DMS79 (cell line): ENCODE results near the gene SORD.
A peak's percentile ranks its signal among the peaks of the same experiment; 100 is the strongest.
"Not testable (repeated sequence)": the region's sequence is repeated elsewhere in the genome, so short reads cannot be mapped to it uniquely, and the experiment has no call there.

ENCODE experiments used
- DNase-seq: peaks from one replicate; lab custom pipeline; 2025; lab: John Stamatoyannopoulos, UW

SORD gene

DNA sequence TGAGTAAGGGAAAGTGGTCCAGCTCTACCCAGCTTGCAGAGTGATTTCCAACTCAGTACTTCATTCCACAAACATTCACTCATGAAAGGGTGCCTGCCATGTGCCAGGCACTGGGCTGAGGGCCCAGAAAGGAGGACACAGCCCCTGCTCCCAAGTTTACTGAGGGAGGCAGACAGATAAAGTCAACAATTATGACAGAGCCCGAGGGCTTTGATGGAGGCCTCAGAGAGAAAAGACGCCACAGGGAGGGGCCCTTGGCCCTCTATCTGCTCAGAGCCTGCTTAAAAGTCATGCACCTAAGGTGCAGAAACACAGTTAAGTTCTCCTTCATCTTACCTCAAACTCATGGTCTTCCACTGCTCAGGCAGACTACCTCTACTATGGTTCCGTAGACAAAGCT lies 1.7 kb downstream of the SORD start:
- DNase-seq = not testable (repeated sequence)

- not testable (repeated sequence) for DNase-seq
Measured at GRCh38 chr15:45025627-45026026, 2.6 kb downstream of the SORD start.

GRCh38 chr15:45026651-45027190 lies 3.7 kb downstream of the SORD start:
- no peak for DNase-seq

DNA sequence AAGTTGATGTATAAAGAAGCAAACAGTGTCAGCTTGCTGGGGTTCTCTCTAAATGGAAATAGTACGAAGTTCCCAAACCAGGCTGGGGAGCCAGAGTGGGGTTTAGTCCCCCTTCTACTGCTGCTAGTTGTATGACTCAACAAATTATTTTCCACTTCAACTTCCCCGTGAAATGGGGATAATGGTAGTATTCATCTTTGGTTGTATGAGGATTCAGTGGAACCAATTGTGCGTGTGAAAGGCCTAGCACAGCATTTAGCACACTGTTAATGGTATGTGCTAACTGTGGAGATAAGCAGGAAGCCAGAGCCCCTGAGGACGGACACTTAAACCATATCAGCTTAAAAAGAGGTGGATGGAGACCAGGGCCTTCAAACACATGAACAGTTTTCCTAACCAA lies 4.2 kb downstream of the SORD start:
- DNase-seq = no peak

DNA sequence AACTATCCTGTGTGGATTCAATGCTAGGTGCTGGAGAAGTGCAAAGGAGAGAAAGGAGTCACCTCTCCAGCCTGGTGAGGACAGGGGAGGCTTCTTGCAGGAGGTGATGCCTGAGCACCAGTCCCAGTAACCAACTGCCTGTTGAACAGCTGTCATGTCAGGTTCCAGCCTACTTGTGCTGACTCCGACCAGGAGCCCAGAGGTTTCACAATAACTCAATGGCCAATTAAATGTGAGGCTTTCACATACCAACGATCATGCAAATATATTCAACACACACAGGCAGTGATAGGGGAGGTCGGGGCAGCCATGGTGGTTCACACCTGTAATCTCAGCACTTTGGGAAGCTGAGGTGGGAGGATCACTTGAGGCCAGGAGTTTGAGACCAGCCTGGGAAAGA lies 7.7 kb downstream of the SORD start:
- DNase-seq = no peak

GRCh38 chr15:45031522-45032028 lies 8.6 kb downstream of the SORD start:
- not testable (repeated sequence) for DNase-seq

DNA sequence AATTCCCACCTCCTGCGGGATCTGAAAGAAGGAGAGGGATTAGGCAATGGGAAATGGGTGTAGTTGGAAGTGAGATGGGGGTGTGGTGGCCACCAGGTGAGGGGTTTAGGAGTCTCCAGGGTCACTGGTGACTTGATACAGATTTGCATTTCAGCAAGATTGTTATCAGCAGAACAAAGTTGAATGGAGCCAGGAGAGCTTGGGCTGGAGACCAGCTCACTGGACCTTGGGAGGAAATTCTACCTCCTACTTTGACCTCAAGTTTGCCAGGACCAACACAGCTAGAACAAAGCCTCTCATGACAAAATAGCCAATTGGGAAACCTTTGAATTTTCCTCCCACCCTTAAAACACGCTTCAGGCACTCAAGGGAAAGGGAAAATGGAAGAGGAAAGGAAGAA lies 9.5 kb downstream of the SORD start:
- not testable (repeated sequence) for DNase-seq

DNA sequence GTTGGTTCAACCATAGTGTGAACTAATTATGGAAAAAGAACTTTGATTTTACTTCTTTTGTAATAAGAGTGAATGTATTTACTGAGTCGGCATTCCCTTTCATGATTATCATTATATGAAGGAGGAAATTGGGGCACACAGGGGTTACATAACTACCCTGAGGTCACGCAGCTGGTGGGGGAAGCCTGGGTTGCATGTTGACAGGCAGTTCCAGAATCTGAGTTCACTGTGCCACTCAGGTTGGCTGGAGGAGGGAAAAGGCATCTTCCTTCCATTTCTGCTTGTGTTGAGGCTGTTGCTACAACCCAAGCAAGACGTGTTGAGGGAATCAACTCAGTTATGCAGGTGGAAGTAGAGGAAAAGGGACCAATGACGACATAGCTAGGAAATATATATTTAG lies 11.1 kb downstream of the SORD start:
- DNase-seq = not testable (repeated sequence)

DNA sequence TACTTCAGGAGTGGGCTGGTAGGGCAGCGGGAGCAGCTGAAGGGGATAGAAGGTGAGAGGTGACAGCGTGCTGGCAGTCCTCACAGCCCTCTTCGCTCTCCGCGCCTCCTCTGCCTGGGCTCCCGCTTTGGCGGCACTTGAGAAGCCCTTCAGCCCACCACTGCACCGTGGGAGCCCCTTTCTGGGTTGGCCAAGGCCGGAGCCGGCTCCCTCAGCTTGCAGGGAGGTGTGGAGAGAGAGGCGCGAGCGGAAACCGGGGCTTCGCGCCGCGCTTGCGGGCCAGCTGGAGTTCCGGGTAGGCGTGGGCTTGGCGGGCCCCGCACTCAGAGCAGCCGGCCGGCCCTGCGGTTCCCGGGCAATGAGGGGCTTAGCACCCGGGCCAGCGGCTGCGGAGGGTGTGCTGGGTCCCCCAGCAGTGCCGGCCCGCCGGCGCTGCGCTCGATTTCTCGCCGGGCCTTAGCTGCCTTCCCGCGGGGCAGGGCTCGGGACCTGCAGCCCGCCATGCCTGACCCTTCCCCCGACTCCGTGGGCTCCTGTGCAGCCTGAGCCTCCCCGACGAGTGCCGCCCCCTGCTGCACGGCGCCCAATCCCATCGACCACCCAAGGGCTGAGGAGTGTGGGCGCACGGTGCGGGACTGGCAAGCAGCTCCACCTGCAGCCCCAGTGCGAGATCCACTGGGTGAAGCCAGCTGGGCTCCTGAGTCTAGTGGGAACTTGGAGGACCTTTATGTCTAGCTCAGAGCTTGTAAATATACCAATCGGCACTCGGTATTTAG lies 11.8 kb downstream of the SORD start:
- not testable (repeated sequence) for DNase-seq

DNA sequence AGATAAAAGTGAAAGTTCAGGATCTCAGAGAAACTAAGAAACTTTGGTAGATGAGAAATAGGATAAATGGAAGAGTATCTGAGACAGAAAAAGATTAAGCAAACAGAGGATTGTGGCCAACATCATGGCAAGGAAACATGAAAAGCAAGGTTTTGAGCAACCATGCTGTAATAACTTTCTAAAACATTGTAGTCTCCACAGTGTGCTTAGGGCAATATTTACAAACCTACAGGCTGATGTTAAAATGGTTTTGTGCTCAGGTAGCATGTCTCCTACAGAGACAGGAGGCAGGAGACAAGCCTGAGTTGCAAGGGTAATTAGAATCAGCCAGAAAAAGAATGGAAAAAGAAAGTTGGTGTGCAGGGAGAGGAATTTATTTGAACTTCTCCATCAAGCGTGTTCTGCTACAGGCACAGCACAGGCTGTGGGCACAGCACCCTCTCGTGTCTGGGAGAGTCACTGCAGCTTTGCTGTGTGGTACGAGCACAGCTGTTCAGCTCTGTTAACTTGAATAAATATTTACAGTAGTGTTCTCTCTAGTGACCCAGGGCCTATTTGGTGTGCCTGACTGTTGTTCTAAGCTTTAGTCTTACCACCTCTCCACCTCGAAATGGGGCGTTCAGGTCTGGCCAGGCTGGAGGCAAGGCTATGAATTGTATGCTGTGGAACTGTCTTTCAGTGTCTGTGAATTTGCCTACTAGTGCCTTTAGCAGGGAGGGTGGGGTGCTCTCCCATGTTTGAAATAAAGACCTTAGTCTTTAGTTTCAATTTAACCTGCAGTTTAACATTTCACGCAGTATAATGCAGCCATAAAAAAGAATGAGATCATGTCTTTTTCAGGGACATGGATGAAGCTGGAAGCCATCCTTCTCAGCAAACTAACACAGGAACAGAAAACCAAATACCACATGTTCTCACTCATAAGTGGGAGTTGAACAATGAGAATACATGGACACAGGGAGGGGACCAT lies 14.1 kb downstream of the SORD start:
- peak; percentile 40 for DNase-seq

- DNase-seq = no peak
Measured at GRCh38 chr15:45037936-45038335, 14.9 kb downstream of the SORD start.

- DNase-seq = not testable (repeated sequence)
Measured at GRCh38 chr15:45040396-45040795, 17.4 kb downstream of the SORD start.

DNA sequence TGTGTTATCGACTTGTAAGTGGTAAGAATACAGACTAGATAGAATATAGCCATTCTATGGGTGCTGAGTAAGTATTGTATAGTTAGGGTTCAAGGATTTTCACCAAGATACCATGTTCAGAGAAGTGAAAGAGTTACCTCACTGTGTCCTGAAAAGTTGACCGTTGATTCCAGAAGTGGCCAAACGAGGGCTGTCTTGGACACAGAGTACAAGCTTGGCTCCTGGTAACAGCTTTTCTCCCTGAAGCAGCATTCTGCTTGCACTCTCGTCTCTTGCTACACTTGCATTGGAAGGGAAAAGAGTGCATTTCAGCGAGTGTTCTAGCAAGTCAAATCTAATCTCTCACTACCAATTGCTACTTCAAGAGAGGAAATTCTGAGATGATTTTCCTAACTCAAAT lies 18.5 kb downstream of the SORD start:
- DNase-seq = not testable (repeated sequence)

GRCh38 chr15:45042859-45043258 lies 19.9 kb downstream of the SORD start:
- DNase-seq = not testable (repeated sequence)

DNA sequence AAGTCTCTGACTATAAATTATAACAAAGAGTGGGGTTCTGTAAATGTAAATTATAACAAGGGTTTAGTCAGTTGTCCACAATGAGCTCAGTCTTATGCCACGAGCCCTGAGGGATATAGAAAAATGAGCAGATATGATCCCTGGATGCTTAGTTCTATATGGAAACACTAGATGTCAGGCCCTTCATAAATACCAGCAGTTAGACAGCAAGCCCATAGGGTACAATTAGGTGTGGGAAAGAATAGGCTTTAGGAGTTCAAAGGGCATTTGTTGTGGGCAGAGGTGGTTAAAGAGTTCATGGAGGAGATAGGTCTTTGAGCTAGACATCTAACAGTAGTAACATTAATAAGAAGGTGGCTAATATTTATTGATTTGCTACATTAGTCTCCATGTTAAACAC lies 21.3 kb downstream of the SORD start:
- not testable (repeated sequence) for DNase-seq

- not testable (repeated sequence) for DNase-seq
Measured at GRCh38 chr15:45048449-45048793, 25.4 kb downstream of the SORD start.

DNA sequence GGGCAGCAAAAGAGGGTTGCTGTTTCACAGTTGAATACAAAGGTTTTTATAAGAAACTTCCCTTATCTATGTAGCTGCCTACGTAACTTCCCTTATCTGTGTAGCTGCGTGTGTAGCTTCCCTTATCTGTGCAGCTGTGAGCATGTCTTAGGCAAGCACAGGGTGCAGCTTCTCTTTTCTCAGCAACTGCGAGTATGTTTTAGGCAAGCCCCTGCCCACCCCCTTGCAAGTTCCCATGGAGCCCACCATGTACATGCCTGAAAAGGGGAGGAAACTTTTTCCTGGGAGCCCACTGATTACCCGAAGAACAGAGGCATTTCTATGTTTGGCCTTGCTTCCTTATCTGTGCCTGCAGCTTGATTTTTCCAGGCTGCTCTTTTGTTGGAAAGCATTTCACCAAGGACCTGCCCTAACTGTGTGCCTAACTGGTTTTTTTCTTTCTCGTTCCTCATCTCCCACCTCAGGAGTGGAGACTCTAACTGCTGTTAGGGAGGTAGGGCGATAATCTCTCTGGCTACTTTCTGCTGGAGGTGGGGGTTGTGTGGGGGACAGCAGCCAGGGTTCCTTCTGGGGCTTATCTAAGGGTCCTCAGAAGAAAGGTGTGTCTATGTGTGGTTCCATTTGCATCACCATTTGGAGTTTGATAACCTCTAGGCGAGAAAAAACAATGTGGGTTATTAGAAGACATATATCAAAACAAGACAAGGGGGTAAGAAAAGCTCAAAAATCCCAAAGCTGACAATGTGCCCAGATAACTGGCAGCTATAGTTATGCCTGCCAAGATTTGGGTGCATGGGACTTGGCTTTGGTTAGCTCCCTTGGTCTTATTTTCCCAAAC lies 26.0 kb downstream of the SORD start:
- DNase-seq = no peak

DNA sequence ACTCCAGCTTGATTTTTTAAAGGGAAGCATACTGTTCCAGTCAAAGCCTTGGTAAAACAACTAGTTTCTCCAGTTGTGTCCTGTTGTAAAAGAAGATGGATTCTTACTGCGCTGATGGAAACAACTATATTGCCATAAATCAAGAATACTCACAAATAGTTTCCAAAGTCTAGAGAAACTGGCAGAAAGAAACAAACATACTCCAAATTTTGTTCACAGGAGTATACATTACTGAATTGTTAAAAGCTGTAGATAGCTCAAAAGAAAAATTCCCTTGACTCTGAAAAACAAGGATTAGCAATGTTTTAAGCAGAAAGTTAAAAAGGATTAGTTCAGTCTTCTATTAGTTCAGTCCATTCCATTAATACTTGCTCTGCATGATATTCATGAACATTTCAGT lies 27.6 kb downstream of the SORD start:
- DNase-seq = no peak

DNA sequence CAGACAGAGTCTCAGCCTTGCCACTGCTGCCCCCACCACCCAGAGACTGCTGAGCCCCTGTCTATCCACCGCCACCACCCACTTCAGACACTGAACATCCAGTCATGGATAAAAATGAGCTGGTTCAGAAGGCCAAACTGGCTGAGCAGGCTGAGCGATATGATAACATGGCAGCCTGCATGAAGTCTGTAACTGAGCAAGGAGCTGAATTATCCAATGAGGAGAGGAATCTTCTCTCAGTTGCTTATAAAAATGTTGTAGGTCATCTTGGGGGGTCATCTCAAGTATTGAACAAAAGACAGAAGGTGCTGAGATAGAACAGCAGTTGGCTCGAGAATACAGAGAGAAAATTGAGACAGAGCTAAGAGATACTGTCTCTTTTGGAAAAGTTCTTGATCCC lies 29.7 kb downstream of the SORD start:
- not testable (repeated sequence) for DNase-seq

DNA sequence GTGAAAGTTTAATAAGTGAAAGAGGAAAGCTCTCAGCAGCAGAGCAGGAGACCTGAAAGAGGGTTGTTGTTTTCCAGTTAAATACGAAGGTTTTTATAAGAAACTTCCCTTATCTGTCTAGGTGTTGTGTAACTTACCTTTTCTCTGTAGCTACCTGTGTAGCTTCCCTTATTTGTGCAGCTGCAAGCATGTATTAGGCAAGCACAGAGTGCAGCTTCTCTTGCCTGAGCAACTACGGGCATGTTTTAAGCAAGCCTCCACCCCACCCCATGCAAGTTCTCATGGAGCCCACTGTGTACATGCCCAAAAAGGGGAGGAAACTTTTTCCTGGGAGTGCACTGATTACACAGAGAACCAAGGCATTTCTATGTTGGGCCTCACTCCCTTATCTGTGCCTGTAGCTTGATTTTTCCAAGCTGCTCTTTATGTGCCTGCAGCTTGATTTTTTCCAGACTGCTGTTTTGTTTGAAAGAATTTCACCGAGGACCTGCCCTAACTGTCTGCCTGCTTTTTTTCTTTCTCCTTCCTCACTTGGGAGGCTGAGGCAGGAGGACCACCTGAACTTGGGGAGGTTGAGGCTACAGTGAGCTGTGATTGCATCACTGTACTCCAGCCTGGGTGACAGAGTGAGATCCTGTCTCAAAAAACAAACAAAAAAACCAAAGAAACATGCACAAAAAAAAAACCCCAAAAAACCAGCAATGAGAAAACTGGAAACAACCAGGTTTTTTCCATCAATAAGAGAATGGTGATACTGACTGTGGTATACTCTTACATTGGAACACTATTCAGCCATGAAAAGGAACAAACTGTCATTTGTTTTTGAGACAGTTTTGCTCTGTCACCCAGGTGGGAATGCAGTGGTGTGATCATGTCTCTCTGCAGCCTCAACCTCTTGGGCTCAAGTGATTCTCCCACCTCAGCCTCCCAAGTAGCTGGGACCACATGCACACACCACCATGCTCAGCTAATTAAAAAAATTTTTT lies 36.0 kb downstream of the SORD start:
- DNase-seq = not testable (repeated sequence)
